Spleen (tissue), 7 donors: ENCODE results near the gene TEAD3.

Experiments
- CTCF ChIP-seq, 11 experiments: fragments of 200-600 bp in 7 of 11; fragments of 450-650 bp in 4 of 11; sonication (generic) in 4 of 11; IDR thresholded peaks in 8 of 11; conservative IDR thresholded peaks in 3 of 11; 1 replicate in 7 of 11; 2 replicates in 4 of 11; pipeline versions ENCODE4 v1.4.0 to v1.8.0; 2016 to 2021; ENCODE audit warnings: antibody characterized with exemption in 11 of 11, inconsistent platforms in 4 of 11, mild to moderate bottlenecking in 1 of 11
- POLR2AphosphoS5 ChIP-seq, 3 donors: sonication (generic); formaldehyde crosslinking; IDR thresholded peaks; one replicate each; pipeline ENCODE4 v1.5.1; 2017; ENCODE audit warnings: antibody characterized with exemption in 3 of 3
- donor health status: DM: no; HTN: no; CAD: no; lungs with moderate emphysema.
- donor health status: DM: no; HTN: no; CAD: no.
- donor health status: DM: no; HTN: no; CAD: no.

DNA sequence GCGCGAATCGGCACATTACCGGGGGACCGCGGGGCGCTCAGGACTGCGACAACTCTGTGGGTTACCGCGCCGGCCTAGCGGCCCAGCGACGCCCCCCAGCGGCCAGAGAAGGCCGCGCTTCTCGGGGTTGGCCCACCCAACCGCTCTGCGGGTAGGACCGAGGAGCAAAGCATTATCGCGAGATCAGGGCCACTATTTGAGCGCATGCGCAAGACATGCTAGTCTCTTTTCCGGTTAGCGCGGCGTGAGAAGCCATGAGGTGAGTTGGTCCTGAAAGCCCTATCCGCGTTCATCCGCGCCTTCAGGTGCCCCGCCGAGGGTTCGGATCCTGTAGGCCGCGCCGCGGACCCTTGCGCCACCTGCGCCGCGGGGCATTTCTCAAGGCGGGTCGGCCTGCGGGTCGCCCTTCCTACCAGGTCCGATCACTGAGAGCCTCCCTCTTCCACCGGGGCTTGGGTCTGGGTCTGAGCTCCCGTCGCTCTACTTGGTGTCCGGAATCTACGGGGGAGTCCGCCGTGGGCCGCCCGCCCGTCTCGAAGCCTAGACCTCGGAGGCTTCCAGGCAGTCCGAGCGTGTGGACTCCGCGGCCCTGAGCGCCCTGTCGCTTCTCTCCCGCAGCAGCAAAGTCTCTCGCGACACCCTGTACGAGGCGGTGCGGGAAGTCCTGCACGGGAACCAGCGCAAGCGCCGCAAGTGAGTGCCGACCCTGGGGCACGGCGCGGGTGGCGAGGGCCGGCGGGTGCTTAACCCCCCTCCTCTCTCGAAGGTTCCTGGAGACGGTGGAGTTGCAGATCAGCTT lies 28.5 kb downstream of the TEAD3 start, which contains the start of gene RPL10A:
- TF ChIP-seq CTCF (IDR thresholded peaks at IDR 0.05 in 8 of 11, conservative IDR thresholded peaks at IDR 0.05 in 3 of 11) (peak; percentile 96 to 100 (median 99)), POLR2AphosphoS5 (IDR thresholded peaks at IDR 0.05) (peak; percentile 97 to 99 (median 98))
